Testis (tissue), 3 donors: ENCODE results near the gene KCNA5. TPM values are rescaled to one million over a fixed set of nuclear protein-coding genes. Genes with fewer than 3 reads are reported as not detected.

Experiments used
- DNase-seq: peaks from one replicate; pipeline ENCODE4 v3.0.0-alpha.2; 2019
- H3K27ac ChIP-seq, 2 donors: fragments of 200-600 bp; sonication (generic); one replicate each; pipeline ENCODE4 v1.5.1; 2019
- H3K27me3 ChIP-seq: fragments of 200-600 bp; sonication (generic); one replicate; pipeline ENCODE4 v1.5.1; 2019
- H3K36me3 ChIP-seq: fragments of 200-600 bp; sonication (generic); one replicate; pipeline ENCODE4 v1.5.1; 2017; ENCODE audit warnings: low read depth; ENCODE audit errors: missing control alignments
- H3K4me1 ChIP-seq: fragments of 200-600 bp; sonication (generic); one replicate; pipeline ENCODE4 v1.5.1; 2019
- H3K4me3 ChIP-seq, 2 donors: fragments of 200-600 bp; sonication (generic); one replicate each; pipeline ENCODE4 v1.5.1; 2017 to 2019
- H3K9me3 ChIP-seq: fragments of 200-600 bp; sonication (generic); one replicate; pipeline ENCODE4 v1.5.1; 2017
- POLR2A ChIP-seq: fragments of 450-650 bp; IDR thresholded peaks from one replicate; pipeline ENCODE4 v1.6.1; 2017; ENCODE audit warnings: antibody characterized with exemption, mild to moderate bottlenecking, moderate library complexity
- WGBS, 2 donors: methylation state at CpG; one replicate each; pipeline ENCODE4 v1.1.5; 2018; 5-methylcytosine and 5-hydroxymethylcytosine counted together
- intact Hi-C: fragments of 100-400 bp; cut with DNase I; formaldehyde crosslinking; loops from one replicate; pipeline ENCODE4 v1.15.1; 2023; ENCODE audit warnings: low total_unique reads
- polyA plus RNA-seq: library from polyadenylated mRNA; stranded (reverse); fragments of 350-450 nt; fragmentation: Illumina TruSeq; extraction: RNeasy Lipid Tissue Mini Kit (QIAGEN cat#74804); gene quantifications from one replicate; pipeline ENCODE4 v1.2.3, GENCODE V29; 2014; ENCODE audit warnings: low read depth, low replicate concordance; ENCODE audit not compliant: insufficient read depth
- total RNA-seq, 2 donors: library from RNA; depleted of rRNA; stranded (reverse); fragments of >200 nt; gene quantifications; one replicate each; pipeline ENCODE4 v1.2.3, GENCODE V29; 2016
- TF ChIP-seq, protein P1 (sequence below), 3 experiments: fragments of 450-650 bp in 2 of 3; fragments of 200-600 bp in 1 of 3; sonication (generic) in 1 of 3; IDR thresholded peaks; one replicate each; pipeline ENCODE4 v1.5.1; 2016 to 2019; ENCODE audit warnings: antibody characterized with exemption in 3 of 3, mild to moderate bottlenecking in 2 of 3, moderate library complexity in 1 of 3

KCNA5 gene
- total and polyA plus RNA-seq, 3 donors from 2014 or later: 0.25 to 0.94 (median 0.79) TPM

DNA sequence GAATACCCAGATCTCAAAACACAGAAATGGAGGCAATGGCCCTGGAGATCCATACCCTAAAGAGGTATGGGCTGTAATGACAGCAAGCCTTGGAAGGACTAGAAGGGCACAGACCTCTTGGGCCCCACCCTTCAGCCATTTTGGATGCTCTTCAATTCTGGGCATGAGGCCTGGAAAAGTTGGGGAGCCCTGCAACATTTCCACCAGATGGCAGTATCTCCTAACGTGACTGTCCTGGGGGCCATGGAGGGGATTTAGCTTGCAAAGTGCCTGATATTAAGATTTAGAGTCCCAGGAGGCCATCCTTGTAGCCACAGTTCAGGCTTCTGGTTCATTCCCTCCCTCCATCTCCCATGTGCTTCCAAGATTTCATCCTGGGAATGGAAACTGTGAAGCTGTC is 30.2 kb downstream of the KCNA5 start:
- intact Hi-C loops: no loop called here

DNA sequence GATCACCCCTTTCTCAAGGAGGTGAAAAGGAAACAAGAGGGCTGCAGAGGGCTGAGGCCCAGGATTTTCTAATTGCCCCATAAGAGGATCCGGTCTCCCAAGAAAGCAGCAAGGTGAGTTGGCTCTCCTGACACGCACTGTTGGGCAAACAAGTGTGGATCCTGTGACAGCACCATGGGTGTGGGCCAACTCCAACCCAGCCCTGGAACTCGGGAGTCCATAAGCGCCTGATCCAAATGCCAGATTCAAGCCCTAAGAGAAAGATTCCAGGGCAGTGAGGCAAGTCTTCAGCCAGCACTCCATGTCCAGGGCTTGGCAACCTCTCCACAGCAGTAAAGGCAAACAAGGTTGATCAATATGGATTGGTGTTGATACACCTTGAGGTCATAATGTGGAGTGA is 33.1 kb downstream of the KCNA5 start:
- intact Hi-C loops: no loop called here
- Histone ChIP-seq H3K27ac (no peak overlapping the region), H3K4me3 (no peak overlapping the region), H3K4me1 (no peaks in the 10 kb centered on the region), H3K36me3 (no peaks in the 10 kb centered on the region), H3K9me3 (no peaks in the 10 kb centered on the region), H3K27me3 (no peaks in the 10 kb centered on the region)
- TF ChIP-seq, protein P1, sequence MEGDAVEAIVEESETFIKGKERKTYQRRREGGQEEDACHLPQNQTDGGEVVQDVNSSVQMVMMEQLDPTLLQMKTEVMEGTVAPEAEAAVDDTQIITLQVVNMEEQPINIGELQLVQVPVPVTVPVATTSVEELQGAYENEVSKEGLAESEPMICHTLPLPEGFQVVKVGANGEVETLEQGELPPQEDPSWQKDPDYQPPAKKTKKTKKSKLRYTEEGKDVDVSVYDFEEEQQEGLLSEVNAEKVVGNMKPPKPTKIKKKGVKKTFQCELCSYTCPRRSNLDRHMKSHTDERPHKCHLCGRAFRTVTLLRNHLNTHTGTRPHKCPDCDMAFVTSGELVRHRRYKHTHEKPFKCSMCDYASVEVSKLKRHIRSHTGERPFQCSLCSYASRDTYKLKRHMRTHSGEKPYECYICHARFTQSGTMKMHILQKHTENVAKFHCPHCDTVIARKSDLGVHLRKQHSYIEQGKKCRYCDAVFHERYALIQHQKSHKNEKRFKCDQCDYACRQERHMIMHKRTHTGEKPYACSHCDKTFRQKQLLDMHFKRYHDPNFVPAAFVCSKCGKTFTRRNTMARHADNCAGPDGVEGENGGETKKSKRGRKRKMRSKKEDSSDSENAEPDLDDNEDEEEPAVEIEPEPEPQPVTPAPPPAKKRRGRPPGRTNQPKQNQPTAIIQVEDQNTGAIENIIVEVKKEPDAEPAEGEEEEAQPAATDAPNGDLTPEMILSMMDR (IDR thresholded peaks at IDR 0.05): no peak
- no peak for TF ChIP-seq POLR2A
- 82 to 91% methylated on average over 4 of the region's 4 CpGs for WGBS, 2 donors
- DNase-seq: no peak

More for the DNA sequence above, 30.2 kb downstream of the KCNA5 start:
- H3K27ac ChIP-seq: no peak overlapping the region
- H3K4me1 ChIP-seq: no peaks in the 10 kb centered on the region
- H3K4me3 ChIP-seq: no peak overlapping the region
- no peaks in the 10 kb centered on the region for H3K36me3 ChIP-seq
- H3K9me3 ChIP-seq: no peaks in the 10 kb centered on the region
- 40 to 59% methylated on average over 1 of the region's 1 CpG for WGBS, 2 donors
- no peak for DNase-seq
- TF ChIP-seq, protein P1 (IDR thresholded peaks at IDR 0.05): no peak
- no peak for TF ChIP-seq POLR2A
- H3K27me3 ChIP-seq: no peaks in the 10 kb centered on the region

DNA sequence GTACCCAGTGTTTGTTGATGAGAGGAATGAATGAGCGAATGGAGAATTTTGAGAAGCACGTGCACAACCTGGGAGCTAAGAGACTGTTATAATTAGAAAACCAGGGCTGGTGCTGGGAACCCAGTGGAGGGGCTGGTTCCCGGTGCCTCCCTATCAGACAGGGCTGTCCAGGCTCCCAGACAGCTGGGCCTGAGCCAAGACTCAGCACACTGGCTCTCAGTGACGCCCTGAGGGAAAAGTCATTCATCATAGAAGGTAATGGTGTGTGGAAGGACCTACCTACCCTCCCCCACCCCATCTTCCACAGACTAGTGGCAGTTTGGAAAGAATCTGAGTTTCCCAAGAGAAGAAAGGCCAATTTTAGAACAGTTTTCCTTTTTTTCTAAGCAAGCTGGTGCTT is 34.7 kb downstream of the KCNA5 start:
- DNase-seq: no peak
- Histone ChIP-seq H3K27me3 (no peaks in the 10 kb centered on the region), H3K4me1 (no peaks in the 10 kb centered on the region), H3K4me3 (no peak overlapping the region), H3K9me3 (no peaks in the 10 kb centered on the region), H3K36me3 (no peaks in the 10 kb centered on the region), H3K27ac (no peak overlapping the region)
- 39 to 76% methylated on average over 3 to 4 of the region's 4 CpGs for WGBS, 2 donors
- TF ChIP-seq POLR2A: no peak
- TF ChIP-seq, protein P1 (IDR thresholded peaks at IDR 0.05): no peak
- intact Hi-C loops: no loop called here

DNA sequence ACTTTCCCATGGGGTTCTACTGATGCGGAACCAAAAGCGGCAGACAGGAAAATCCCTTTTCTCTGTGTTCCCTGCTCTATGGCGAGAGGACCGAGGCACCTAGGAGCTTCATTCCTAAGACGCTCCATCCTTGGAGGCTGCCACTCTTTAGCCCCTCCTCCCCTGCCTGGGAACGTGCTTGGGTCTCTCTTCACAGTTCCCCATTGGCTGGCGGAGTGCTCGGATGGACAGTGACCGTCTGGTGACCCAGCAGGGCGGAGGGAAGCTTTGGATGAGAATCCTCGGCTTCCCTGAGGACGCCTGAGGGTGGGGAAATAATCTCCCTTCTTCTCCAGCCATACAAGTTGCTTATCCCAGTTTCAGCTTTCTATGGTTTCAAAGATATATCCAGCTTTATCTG is 37.3 kb downstream of the KCNA5 start:
- peak; percentile 54 for DNase-seq
- WGBS, 2 donors: 59 to 65% methylated on average over 12 of the region's 12 CpGs
- intact Hi-C loops: no loop called here

More for the DNA sequence above, 37.3 kb downstream of the KCNA5 start:
- H3K9me3 ChIP-seq: no peaks in the 10 kb centered on the region
- no peaks in the 10 kb centered on the region for H3K36me3 ChIP-seq
- H3K27me3 ChIP-seq: no peaks in the 10 kb centered on the region
- H3K27ac ChIP-seq: no peak overlapping the region
- H3K4me1 ChIP-seq: no peaks in the 10 kb centered on the region
- TF ChIP-seq POLR2A: no peak
- TF ChIP-seq, protein P1 (IDR thresholded peaks at IDR 0.05): no peak
- no peak overlapping the region for H3K4me3 ChIP-seq
